Measurements from ENCODE around the gene HSPA12A. TPM values are rescaled to one million over a fixed set of nuclear protein-coding genes. Genes with fewer than 3 reads are reported as not detected.

The HSPA12A gene
- polyA plus RNA-seq, 3 donors, result 33.9 to 38.7 (median 36.3) TPM

DNA sequence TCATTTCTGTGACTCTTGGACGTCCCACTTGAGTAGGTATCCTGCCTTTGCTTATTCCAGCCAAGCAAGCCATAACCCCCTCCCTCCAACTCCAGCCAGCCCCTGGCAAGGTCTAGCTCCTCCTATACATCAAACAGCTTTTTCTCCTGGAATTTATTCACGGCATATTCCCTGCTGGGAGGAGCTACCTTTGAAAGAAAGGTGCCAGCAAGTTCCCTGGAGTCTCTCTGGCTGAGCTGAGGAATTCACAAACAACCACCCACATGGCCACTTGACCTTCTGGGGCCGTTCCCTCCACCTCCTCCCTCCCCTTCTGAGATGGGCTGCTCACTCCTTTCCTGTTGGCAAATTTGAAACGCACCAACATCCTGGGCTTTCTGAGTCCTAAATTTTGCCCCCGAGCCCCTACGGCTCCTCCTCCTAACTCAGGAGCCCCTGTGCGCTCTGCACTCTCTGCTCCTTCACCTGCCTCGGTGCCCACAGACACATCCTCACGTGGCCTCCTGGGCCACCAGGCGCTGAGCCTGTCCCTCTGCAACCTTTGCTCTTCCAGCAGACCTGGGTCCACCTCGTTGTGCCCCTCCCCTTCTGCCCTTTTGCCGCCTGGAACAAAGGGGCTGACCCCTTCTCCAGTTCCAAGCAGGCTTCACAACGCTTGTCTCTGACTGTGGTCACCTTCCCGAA, 48.0 kb downstream of the HSPA12A start:
- DNase-seq (ENCODE audit: low read depth in 3 of 3, low spot score in 2 of 3), result no peak

DNA sequence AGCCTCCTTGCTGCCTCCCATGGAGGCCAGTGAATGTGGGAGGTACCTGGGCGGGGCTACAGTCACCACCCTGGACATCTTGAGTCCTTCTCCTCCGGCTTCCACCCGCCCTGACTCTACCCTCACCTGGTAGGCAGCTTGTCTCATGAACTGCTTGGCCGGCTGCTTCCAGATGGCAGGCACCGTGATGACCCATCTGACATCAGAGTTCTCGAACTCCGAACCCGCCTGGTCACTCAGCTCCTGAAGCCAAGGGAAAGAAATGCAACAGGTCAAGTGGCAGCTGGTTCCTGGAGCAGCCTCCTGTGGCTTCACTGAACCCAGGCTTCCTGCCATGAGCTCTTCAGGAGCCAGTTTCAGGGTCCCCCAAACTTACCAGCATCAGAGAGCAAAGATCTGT, 50.1 kb downstream of the HSPA12A start:
- DNase-seq (ENCODE audit: low read depth in 3 of 3, low spot score in 2 of 3), result no peak

DNA sequence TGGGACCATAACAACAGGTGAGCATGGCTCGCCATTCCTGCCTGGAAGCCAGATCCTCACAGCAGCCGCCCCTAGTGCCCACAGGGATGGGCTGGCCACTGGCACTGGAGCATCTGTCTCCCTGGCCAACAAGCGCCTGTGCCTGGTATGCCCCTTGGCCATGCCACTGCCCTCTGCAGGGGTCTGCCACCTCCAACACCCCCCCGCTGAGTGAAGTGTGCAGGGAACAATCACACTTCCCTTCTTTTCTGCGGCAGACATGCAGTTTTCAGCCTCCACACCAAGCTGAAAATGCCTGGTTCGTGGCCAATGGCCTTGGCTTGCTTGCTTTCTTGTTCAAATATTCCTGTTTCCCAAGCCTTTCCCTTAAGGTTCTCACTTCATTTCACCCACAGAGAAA, 50.7 kb downstream of the HSPA12A start:
- DNase-seq (ENCODE audit: low read depth in 3 of 3, low spot score in 2 of 3), result no peak

DNA sequence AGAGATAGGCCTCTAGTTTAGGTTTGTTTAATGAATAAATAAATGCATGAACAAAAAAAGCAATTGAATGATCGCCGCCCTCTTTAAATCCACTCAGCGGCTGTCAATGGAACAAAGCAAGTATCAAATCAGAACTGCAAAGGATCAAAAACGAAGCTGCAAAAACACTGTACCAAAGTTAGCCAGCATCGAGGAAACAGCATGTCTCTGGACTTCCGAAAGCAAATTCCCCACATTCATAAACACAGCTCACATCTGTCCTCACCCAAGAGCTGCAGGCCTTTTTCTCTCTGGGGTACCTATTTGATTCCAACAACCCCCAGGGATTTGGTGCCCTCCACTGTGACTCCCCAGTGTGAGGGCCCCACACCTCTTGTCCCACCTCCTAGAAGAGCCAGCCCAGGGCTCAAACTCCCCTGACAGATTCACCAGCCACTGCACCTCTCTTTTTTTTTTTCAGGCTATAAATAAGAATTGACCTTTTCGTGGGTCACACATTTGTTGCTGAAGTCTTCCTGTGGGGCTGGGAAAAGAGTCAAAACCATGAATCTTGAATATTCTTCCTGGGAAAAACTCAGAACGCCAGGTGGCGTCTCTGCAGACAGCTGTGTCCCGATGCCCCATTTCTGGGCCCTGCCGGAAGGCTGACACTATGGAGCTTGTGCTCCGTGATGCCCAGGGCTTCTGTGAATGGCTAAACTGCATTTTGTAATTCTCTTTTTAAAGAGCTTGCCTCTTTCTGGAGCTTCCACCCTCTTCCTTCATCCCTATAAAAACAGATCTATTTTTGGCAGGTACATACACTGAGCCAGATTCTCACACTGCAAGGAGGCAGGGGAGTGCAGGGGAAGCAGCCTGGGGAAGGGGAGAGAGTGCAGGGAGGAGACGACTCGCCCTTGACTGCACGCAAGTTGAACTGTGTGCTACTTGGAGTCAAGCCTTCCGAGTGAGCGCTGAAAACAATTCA, 51.7 kb downstream of the HSPA12A start:
- DNase-seq (ENCODE audit: low read depth in 3 of 3, low spot score in 2 of 3), result no peak

DNA sequence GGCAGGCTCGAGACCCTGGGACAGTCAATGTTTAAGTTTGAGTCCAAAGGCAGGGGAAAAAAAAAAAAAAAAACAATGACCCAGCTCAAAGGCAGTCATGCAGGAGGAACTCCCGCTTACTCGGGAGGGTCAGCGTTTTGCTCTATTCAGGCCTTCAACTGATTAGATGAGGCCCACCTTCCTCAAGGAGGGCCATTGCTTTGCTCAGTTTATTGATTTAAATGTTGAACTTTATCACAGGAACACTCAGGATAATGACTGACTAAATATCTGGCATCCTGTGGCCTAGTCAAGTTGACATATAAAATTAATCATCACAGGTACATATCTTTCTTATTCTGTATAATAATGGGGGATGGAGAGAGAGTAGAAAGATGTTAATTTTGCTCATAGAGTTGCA, 52.6 kb downstream of the HSPA12A start:
- no peak for DNase-seq (ENCODE audit: low read depth in 3 of 3, low spot score in 2 of 3)

DNA sequence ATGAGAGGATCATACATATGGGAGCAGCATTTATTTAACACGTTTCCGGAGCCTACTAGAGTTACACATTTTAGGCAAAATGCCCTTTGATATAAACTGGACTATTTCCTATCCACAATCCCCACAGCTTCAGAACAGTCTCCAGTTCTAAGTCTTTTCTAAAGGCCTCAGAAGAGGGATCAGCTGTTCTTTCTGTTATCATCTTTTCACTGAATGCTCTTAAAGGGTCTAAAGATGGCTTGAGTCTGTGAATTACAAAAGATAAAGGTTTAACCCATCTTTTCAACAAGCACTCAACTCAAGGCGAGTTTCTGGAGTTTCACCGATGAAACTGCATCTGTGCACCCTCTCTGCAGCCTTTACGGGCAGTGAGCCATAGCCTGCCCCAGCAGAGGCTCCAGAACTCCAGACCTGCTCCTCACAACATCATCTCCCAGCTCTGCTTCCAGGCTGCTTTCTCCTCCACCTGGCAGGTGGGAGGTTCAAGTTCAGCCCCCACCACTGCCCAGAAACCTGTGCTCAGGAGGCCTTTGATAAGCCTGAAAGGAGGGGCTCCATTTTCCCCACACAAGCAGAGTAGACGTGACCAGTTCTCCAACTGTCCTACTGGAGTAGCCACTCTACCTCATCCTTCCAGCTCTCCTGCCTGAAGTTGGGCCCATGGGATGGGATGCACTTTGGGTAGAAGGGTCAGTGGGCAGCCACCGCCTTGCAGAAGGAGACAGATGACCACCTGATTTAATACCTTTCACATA, 53.4 kb downstream of the HSPA12A start:
- DNase-seq (ENCODE audit: low read depth in 3 of 3, low spot score in 2 of 3), result no peak

DNA sequence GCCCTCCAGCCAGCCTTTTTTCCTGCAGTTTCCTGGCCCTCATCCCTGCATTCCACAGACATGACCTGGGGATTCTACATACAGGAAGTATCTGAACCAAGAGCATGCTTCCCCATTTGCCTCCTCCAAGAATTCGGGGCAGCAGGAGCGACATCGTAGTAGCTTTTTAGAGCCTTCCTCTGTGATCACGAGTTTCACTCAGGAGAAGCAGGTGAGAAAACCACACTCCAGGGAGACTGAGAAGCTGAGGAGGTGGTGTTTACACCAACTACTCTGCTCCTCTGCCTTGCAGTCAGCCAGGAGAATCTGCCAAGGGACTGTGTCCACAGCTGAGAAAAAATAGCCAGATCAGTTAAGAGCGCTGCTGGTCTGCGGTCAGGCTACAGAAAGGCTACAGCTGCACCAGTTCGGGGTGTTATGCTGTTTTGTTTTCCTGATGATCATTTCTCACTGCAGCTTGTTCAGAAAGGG, 54.1 kb downstream of the HSPA12A start:
- no peak for DNase-seq (ENCODE audit: low read depth in 3 of 3, low spot score in 2 of 3)

DNA sequence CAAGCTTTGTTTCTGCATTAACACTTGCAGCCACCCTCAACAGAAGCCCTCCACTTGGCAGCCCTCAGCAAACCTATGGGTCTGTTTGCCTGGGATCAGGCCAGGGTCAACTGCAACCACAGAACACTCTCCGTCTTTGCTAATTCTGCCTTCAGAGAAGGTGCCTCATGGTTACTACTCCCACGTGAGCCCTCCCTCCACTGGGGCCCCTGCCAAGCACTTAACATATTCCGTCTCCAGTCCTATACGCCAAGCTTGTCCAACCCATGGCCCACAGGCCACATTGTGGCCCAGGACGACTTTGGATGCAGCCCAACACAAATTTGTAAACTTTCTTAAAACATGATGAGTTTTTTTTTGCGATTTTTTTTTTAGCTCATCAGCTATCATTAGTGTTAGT, 54.7 kb downstream of the HSPA12A start:
- no peak for DNase-seq (ENCODE audit: low read depth in 3 of 3, low spot score in 2 of 3)

DNA sequence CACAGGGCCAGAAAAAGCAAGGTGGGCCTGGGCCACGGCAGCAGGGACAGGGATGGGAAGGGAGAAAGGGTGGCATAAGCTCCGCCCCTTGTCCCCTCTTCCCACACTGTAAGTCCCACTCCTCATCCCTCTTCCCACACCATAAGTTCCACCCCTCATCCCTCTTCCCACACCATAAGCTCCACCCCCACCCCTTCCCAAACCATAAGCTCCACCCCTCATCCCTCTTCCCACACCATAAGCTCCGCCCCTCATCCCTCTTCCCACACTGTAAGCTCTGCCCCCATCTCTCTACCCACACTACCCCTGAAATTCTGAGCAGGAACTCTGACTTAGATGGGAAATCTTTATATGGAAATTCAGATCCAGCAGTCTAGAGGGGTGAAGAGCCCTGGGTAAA, 55.7 kb downstream of the HSPA12A start:
- DNase-seq (ENCODE audit: low read depth in 3 of 3, low spot score in 2 of 3), result no peak

DNA sequence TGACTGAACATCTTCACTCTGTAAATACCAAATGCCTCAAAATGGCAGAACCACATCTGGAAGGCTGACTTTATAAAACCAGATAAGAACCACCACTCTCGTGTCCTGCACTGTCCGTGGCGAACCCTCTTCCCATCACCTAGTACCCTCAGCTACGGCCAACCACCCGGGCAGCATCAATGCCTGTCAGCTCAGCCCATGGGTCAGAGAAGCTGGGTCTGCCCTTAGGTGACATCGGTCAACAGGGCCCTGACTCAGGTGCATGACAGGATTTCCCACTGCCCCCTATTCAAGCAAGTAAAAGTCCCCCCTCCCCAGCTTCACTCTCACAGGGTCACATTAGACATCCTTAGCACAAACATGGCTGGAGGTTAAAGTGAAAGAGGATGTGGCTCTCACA, 56.6 kb downstream of the HSPA12A start:
- DNase-seq (ENCODE audit: low read depth in 3 of 3, low spot score in 2 of 3), result no peak

DNA sequence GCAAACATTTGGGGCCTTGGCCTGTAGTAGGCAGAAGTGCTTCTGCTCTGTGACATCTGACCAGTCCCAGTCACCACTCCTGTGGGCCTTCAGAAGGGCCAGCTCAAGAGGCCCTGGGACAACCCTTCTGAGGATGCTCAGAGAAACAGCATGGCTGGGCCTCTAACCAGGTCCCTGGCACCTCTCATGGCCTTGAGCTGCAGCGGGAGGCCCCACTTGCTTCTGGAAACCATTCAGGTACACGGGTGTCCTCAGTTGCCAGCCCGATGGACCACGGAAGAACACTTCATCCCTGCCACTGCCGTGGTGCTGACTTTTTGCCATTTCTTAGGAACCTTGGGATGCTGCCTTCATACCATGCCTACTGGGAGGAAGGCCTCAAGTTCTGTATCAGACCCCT, 57.6 kb downstream of the HSPA12A start:
- no peak for DNase-seq (ENCODE audit: low read depth in 3 of 3, low spot score in 2 of 3)

DNA sequence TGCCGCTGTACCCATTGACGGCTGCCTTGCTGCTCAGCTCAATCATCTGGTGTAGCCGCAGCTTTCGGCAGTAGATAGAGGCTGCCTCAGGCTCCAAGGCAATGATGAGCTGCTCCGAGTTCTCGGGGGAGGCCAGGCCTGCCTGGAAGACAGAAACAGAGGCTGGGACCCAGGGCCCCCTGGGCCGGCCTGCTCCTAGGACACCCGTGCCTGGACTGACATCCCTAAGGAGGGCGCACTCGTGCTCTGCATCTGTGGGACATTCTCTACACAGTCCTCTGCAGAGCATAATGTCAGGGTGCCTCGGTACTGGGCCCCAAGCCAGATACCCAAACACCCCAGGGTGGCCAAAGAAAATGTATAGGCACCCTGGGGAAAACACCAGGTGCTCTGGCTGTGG, 58.5 kb downstream of the HSPA12A start:
- no peak for DNase-seq (ENCODE audit: low read depth in 3 of 3, low spot score in 2 of 3)

DNA sequence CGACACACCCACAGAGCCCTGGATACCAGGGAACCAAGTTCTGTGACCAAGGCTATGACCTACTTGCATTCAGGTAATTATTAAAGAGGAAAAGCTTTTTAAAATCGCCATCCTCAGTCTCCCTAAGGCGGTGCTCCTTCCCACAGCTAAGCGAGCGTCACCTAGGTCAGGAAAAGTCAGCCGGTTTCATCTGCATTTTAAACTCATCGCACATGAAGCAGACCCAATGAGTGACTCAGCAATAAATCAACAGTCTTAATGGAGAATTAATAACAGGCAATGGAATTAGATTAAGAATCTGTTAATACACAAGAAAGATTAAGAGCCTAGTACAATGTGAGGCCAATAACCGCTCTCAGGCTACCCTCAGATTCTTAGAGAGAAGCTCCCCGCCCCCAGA, 59.2 kb downstream of the HSPA12A start:
- DNase-seq (ENCODE audit: low read depth in 3 of 3, low spot score in 2 of 3), result no peak

DNA sequence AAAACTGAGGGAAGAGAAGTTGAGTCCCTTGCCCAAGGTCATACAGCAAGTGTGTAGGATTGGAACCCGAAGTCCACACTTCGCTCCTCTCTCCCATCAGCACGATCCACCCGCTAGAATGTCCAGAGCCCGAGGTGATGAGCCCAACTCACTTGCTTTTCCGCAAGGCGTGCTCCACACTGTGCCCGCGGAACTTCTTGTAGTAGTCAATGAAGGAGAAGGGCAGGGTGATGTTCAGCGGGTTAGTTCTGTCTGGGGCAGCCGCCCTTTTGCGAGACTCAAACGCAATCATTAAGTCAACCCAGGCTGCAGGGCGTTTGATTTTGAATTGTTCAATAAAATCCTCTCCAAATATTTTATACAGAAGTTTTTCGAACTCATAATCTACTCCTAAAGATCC, 63.0 kb downstream of the HSPA12A start:
- no peak for DNase-seq (ENCODE audit: low read depth in 3 of 3, low spot score in 2 of 3)

DNA sequence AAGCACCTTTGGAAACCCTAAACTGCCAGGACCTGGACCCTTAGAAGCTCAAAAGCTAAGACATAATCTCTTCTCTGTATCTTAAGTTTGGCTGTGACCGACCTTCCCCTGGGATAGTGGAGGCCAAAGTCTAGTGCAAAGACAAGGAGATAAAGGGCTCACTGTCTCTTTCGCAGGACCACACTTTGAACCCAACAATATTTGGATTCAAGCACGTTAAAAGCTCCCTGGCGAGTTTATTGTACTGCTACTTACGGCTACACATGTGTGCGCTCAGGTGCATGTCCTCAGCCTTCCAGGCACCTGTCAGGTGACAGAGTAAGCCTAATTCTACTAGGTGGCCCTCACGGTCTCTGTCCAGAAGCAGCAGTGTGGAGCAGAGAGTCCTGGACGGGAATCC, 65.7 kb downstream of the HSPA12A start:
- DNase-seq (ENCODE audit: low read depth in 3 of 3, low spot score in 2 of 3), result no peak

DNA sequence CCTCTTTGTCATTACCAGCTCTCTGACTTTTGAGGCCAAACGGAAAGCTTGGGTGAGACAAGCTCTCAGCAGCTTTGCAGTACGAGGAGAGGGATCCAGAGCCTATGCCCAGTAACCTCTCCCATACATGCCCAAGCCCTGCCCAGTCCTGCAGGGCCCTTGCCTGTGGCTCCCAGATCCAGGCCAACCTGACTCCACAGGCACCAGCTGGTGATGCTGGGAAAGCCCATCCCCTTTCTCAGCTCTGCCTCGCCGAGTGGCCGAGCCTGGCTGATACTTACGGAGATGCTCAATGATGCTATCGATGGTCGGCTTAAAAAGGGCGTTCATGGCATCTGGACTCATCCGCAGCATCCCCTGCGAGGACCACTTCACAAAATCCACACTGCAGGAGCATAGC, 66.2 kb downstream of the HSPA12A start:
- DNase-seq (ENCODE audit: low read depth in 3 of 3, low spot score in 2 of 3), result no peak

DNA sequence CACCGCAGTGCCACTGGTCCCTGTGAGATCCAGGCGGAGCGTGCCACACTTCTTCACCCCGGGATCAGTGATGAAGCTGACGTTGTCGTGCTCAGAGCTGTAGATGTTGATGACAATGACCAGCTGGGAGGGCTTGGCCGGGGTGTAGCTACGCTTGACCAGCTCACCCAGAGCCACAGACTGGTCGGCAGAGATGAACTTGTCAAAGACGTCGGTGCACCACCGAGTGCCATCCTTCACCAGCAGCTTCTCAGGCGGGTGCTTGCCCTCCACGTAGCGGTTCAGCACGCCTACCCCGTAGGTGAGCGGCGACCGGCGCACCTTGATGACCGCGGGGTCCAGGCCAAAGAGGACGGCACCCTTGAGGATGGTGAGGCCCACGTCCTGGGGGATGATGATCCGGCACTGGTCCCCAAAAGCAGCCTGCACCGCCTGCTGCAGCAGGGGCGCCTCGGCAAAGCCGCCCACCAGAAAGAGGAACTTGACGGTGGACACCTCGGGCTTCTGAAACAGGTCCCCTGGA, 67.4 kb downstream of the HSPA12A start:
- no peak for DNase-seq (ENCODE audit: low read depth in 3 of 3, low spot score in 2 of 3)

DNA sequence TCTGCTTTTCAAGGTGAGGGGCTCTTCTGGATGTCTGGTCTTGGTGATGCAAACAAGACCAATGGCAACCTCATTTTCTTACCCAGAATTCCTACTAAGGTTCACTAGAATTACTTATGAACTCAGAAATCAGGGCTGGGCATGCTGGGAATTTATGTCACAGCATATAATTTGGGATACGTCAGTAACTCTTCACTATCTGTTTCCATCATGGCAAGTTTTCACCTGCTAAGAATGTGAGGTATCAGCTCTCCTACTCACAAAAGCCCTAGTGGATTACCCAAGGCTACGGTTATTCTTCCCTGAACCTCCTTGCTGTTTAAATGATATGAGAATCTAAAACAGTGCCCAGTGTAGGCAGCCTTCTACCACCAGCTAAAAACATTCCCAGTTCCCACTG, 68.5 kb downstream of the HSPA12A start:
- no peak for DNase-seq (ENCODE audit: low read depth in 3 of 3, low spot score in 2 of 3)

DNA sequence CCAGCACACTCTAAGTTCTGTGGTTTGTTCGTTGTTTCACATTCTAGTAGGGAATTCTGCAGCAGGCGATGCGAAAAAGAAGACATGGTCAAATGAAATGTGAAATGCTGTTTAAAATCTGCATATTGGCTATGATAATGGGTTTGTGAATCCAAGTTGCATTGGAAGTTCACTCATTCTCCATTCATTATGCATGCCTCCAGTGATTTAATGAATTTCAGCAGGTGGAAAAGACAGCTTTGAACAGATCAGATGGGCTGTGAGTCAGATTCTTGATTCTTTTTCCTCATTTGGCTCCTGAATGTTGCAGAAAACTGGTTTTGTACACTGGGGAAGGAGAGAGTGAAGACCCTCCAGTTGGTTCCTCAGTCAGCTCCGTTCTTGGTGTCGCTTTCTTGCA, 69.5 kb downstream of the HSPA12A start:
- no peak for DNase-seq (ENCODE audit: low read depth in 3 of 3, low spot score in 2 of 3)

DNA sequence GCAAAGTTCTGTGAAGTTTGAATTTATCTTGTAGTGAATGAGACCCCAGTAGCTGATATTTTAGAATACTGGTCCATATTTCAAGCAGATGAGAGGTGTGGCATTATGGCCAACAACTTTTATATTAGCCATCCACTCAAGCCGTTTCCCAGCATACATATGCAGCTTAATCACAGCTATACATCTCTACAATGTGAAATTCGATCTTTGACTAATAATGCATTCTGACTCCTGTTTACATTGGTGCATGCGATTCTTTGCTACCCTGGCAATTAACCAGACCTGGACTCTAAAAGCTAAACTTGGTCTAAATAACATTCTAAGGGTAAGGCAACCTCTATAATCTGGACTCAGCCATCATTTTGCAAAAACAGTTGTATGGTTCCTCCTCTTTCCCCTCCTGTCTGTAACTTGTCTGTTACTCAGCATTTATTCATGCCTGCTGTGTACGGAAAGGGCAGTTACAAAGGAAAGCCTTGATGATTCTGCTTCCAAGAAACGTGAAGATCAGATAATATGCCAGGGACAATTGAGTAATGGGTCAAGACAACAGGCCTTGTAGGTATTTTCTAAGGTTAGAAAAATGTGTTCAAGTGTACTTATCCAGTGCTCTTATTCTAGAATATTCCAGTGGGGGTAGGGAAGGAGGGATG, 71.0 kb downstream of the HSPA12A start:
- no peak for DNase-seq (ENCODE audit: low read depth in 3 of 3, low spot score in 2 of 3)

DNA sequence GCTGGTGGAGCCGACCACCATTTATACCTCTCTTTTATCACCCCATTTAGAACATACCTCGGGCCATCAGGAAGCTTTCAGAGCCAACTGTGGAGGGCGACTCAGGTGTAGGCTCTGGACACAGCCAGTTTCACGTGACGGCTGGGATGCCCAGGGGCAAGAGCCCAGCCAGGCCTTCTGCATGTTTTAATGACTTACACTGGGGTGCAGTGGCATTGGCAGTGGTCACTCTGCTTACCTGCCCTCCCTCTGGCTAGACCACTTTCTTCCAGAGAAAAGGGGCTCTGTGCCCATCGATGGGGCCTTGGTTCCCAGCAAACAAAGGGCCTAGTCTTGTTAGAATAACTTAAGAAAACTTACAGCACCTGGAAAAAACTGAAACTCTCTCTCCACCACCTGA, 71.7 kb downstream of the HSPA12A start:
- DNase-seq (ENCODE audit: low read depth in 3 of 3, low spot score in 2 of 3), result no peak

Measured in right renal cortex interstitium (tissue), 3 donors.